GM12872 (cell line): ENCODE measurements around the gene ITPR3.

Experiments used
- TF ChIP-seq, protein P1 (sequence below): IDR thresholded peaks from 3 replicates; pipeline ENCODE4 v1.5.1; 2011; ENCODE audit warnings: low read depth, mild to moderate bottlenecking, low read length, moderate library complexity; ENCODE audit not compliant: insufficient read depth

ITPR3 gene

GRCh38 chr6:33697845-33698244 lies 76.7 kb downstream of the ITPR3 start:
- TF ChIP-seq, protein P1, sequence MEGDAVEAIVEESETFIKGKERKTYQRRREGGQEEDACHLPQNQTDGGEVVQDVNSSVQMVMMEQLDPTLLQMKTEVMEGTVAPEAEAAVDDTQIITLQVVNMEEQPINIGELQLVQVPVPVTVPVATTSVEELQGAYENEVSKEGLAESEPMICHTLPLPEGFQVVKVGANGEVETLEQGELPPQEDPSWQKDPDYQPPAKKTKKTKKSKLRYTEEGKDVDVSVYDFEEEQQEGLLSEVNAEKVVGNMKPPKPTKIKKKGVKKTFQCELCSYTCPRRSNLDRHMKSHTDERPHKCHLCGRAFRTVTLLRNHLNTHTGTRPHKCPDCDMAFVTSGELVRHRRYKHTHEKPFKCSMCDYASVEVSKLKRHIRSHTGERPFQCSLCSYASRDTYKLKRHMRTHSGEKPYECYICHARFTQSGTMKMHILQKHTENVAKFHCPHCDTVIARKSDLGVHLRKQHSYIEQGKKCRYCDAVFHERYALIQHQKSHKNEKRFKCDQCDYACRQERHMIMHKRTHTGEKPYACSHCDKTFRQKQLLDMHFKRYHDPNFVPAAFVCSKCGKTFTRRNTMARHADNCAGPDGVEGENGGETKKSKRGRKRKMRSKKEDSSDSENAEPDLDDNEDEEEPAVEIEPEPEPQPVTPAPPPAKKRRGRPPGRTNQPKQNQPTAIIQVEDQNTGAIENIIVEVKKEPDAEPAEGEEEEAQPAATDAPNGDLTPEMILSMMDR, result no peak

DNA sequence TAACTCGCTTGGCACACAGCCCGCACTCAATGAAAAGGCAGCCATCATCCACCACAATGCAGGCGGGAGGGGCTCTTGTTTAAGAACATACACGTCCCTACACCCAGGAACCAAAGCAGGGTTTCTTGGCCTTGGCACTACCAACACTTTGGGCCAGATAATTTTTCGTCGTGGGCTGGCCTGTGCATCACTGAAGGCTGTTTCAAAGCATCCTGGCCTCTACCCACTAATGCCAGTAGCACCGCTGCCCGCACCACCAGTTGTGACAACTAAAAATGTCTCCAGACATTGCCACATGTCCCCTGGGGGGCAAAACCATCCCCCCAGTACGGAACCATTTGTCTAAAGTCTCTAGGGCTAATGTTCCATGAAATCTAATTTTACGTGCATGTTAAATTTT lies 77.4 kb downstream of the ITPR3 start:
- TF ChIP-seq, protein P1, result no peak

- TF ChIP-seq, protein P1, result no peak
Observed at GRCh38 chr6:33699131-33699530, 78.0 kb downstream of the ITPR3 start.

- TF ChIP-seq, protein P1, result no peak
Observed at GRCh38 chr6:33699739-33700138, 78.6 kb downstream of the ITPR3 start.

- TF ChIP-seq, protein P1, result peak; percentile 96
Observed at GRCh38 chr6:33700391-33701050, 79.4 kb downstream of the ITPR3 start.

GRCh38 chr6:33702345-33702977 lies 81.3 kb downstream of the ITPR3 start:
- TF ChIP-seq, protein P1, result peak; percentile 71

- TF ChIP-seq, protein P1, result no peak
Observed at GRCh38 chr6:33704215-33705066, 83.3 kb downstream of the ITPR3 start.
